CD14-positive monocyte (primary cell): ENCODE data around the gene CACNA1C. TPM values are rescaled to one million over a fixed set of nuclear protein-coding genes. Genes with fewer than 3 reads are reported as not detected.

Source experiments
- DNase-seq, 3 donors: peaks; one replicate each; pipeline ENCODE4 v3.0.0-alpha.2; 2011 to 2022
- H2AFZ ChIP-seq: 2 replicates; pipeline ENCODE4 v1.6.0; 2012; ENCODE audit warnings: mild to moderate bottlenecking, low read depth, low read length, inconsistent platforms; ENCODE audit not compliant: insufficient read depth, poor library complexity, severe bottlenecking
- H3K27ac ChIP-seq, 2 donors: 1 replicate in 1 of 2; 2 replicates in 1 of 2; pipeline ENCODE4 v1.5.1; 2012 to 2013; ENCODE audit warnings: low read length in 2 of 2, control low read depth in 1 of 2, inconsistent platforms in 1 of 2, low read depth in 1 of 2, mild to moderate bottlenecking in 1 of 2
- H3K27me3 ChIP-seq, 2 donors: one replicate each; pipeline versions ENCODE4 v1.6.0 to v1.6.1; 2011 to 2013; ENCODE audit warnings: low read length in 2 of 2; ENCODE audit not compliant: control insufficient read depth in 2 of 2, insufficient read depth in 2 of 2
- H3K36me3 ChIP-seq, 2 donors: replicated peaks in 1 of 2; 1 replicate in 1 of 2; 2 replicates in 1 of 2; pipeline versions ENCODE4 v1.5.1 to v1.6.1; 2012 to 2013; ENCODE audit warnings: low read length in 2 of 2, control low read depth in 1 of 2, inconsistent platforms in 1 of 2, mild to moderate bottlenecking in 1 of 2; ENCODE audit not compliant: insufficient read depth in 2 of 2, control insufficient read depth in 1 of 2
- H3K4me1 ChIP-seq, 2 donors: 1 replicate in 1 of 2; 2 replicates in 1 of 2; pipeline versions ENCODE4 v1.5.1 to v1.6.1; 2012 to 2013; ENCODE audit warnings: low read length in 2 of 2, control low read depth in 1 of 2, inconsistent platforms in 1 of 2, mild to moderate bottlenecking in 1 of 2, moderate library complexity in 1 of 2; ENCODE audit not compliant: insufficient read depth in 2 of 2, control insufficient read depth in 1 of 2
- H3K4me2 ChIP-seq: replicated peaks from 2 replicates; pipeline ENCODE3; 2012; ENCODE audit warnings: low read length, moderate library complexity, mild to moderate bottlenecking; ENCODE audit not compliant: poor library complexity, severe bottlenecking; ENCODE audit errors: extremely low read depth
- H3K4me3 ChIP-seq, 3 experiments: fragments of 200-600 bp in 1 of 3; sonication (generic) in 1 of 3; replicated peaks in 1 of 3; 1 replicate in 2 of 3; 2 replicates in 1 of 3; pipeline ENCODE4 v1.5.1; 2011 to 2013; ENCODE audit warnings: low read length in 3 of 3, mild to moderate bottlenecking in 3 of 3, control low read depth in 2 of 3, low read depth in 2 of 3, inconsistent platforms in 1 of 3, moderate library complexity in 1 of 3
- H3K79me2 ChIP-seq: 2 replicates; pipeline ENCODE4 v1.6.0; 2012; ENCODE audit warnings: mild to moderate bottlenecking, control low read depth, inconsistent platforms, low read length, moderate library complexity; ENCODE audit not compliant: insufficient read depth
- H3K9ac ChIP-seq: 2 replicates; pipeline ENCODE4 v1.6.0; 2017; ENCODE audit warnings: low read length, mild to moderate bottlenecking; ENCODE audit not compliant: insufficient read depth, poor library complexity, severe bottlenecking
- H3K9me3 ChIP-seq, 2 donors: replicated peaks in 1 of 2; 1 replicate in 1 of 2; 2 replicates in 1 of 2; pipeline versions ENCODE4 v1.5.1 to v1.6.1; 2012 to 2013; ENCODE audit warnings: low read length in 2 of 2, control low read depth in 1 of 2; ENCODE audit not compliant: control insufficient read depth in 1 of 2, insufficient read depth in 1 of 2
- H4K20me1 ChIP-seq: 2 replicates; pipeline ENCODE4 v1.6.0; 2012; ENCODE audit warnings: mild to moderate bottlenecking, low read length, control low read depth, moderate library complexity; ENCODE audit not compliant: insufficient read depth
- H3K27ac Mint-ChIP-seq, 7 donors: one replicate each; pipeline ENCODE4 v1.8.0; 2020; ENCODE audit warnings: mild to moderate bottlenecking in 7 of 7, mixed read lengths in 7 of 7, moderate library complexity in 6 of 7, inconsistent platforms in 2 of 7
- H3K27me3 Mint-ChIP-seq, 3 donors: one replicate each; pipeline ENCODE4 v1.8.0; 2021 to 2022; ENCODE audit warnings: low read depth in 3 of 3, mild to moderate bottlenecking in 3 of 3, mixed read lengths in 3 of 3, moderate library complexity in 3 of 3, inconsistent platforms in 1 of 3
- H3K36me3 Mint-ChIP-seq, 2 donors: one replicate each; pipeline ENCODE4 v1.8.0; 2020; ENCODE audit warnings: mixed read lengths in 2 of 2, inconsistent platforms in 1 of 2, mild to moderate bottlenecking in 1 of 2
- H3K4me1 Mint-ChIP-seq: one replicate; pipeline ENCODE4 v1.8.0; 2020; ENCODE audit warnings: mild to moderate bottlenecking, mixed read lengths
- H3K4me3 Mint-ChIP-seq, 2 donors: one replicate each; pipeline ENCODE4 v1.8.0; 2020; ENCODE audit warnings: mild to moderate bottlenecking in 2 of 2, mixed read lengths in 2 of 2, moderate library complexity in 1 of 2
- H3K9me3 Mint-ChIP-seq, 7 donors: one replicate each; pipeline ENCODE4 v1.8.0; 2020 to 2022; ENCODE audit warnings: mixed read lengths in 7 of 7, mild to moderate bottlenecking in 6 of 7, moderate library complexity in 6 of 7, inconsistent platforms in 2 of 7
- CTCF ChIP-seq: fragments of 200-600 bp; IDR thresholded peaks from one replicate; pipeline ENCODE4 v1.8.0; 2022; ENCODE audit warnings: antibody characterized with exemption, mild to moderate bottlenecking
- WGBS: methylation state at CpG from one replicate; pipeline ENCODE4 v1.1.5; 2013; ENCODE audit warnings: missing lambda C conversion rate; ENCODE audit not compliant: insufficient coverage; 5-methylcytosine and 5-hydroxymethylcytosine counted together
- intact Hi-C, 2 donors: fragments of 100-400 bp; cut with micrococcal nuclease; formaldehyde crosslinking; loops; one replicate each; pipeline versions ENCODE4 v1.15.0 to v1.15.1; 2023
- polyA plus RNA-seq, 3 donors: library from polyadenylated mRNA; depleted of rRNA in 1 of 3; unstranded in 2 of 3; stranded (reverse) in 1 of 3; fragments of 300-500 nt in 2 of 3; fragments of >200 nt in 1 of 3; fragmentation: Illumina TruSeq in 2 of 3; gene quantifications; 1 replicate in 2 of 3; 2 replicates in 1 of 3; pipeline ENCODE4 v1.2.3, GENCODE V29; 2012 to 2021

Gene CACNA1C
- polyA plus RNA-seq, 3 donors, result not detected

GRCh38 chr12:2318286-2318685 is 265.5 kb downstream of the CACNA1C start:
- peaks cover 0 to 2% (median 0%) of the 10 kb centered on the region in 3 donors for H3K27me3 Mint-ChIP-seq
- peaks cover 21% of the 10 kb centered on the region for H3K4me1 Mint-ChIP-seq
- Histone ChIP-seq H3K36me3 (no peaks in the 10 kb centered on the region), H4K20me1 (no peaks in the 10 kb centered on the region), H2AFZ (no peak overlapping the region), H3K27me3 (no peaks in the 10 kb centered on the region), H3K9ac (no peak overlapping the region), H3K27ac (no peak overlapping the region), H3K4me1 (peaks cover 11 to 12% of the 10 kb centered on the region in 2 donors), H3K4me2 (no peak overlapping the region), H3K4me3 (no peak overlapping the region), H3K9me3 (no peaks in the 10 kb centered on the region), H3K79me2 (no peaks in the 10 kb centered on the region)
- H3K4me3 Mint-ChIP-seq, result no peak overlapping the region
- no peak for TF ChIP-seq CTCF
- 76% methylated on average over 5 of the region's 8 CpGs for WGBS
- no peaks in the 10 kb centered on the region for H3K36me3 Mint-ChIP-seq
- H3K9me3 Mint-ChIP-seq, result peaks cover 0 to 2% (median 0%) of the 10 kb centered on the region in 7 donors
- intact Hi-C loops, result no loop called here
- H3K27ac Mint-ChIP-seq, result no peak overlapping the region
- no peak for DNase-seq

GRCh38 chr12:2319136-2319535 is 266.3 kb downstream of the CACNA1C start:
- Mint-ChIP-seq H3K36me3 (no peaks in the 10 kb centered on the region), H3K27me3 (peaks cover 0 to 2% (median 0%) of the 10 kb centered on the region in 3 donors), H3K27ac (no peak overlapping the region), H3K4me1 (peaks cover 29% of the 10 kb centered on the region), H3K4me3 (no peak overlapping the region), H3K9me3 (peaks cover 0 to 2% (median 0%) of the 10 kb centered on the region in 7 donors)
- no peak overlapping the region for H2AFZ ChIP-seq
- no peak for DNase-seq
- WGBS, result 98% methylated on average over 11 of the region's 14 CpGs
- H3K4me1 ChIP-seq, result peaks cover 20 to 21% of the 10 kb centered on the region in 2 donors
- H3K9ac ChIP-seq, result no peak overlapping the region
- H4K20me1 ChIP-seq, result no peaks in the 10 kb centered on the region
- no peak overlapping the region for H3K4me2 ChIP-seq
- no peaks in the 10 kb centered on the region for H3K79me2 ChIP-seq
- H3K4me3 ChIP-seq, result no peak overlapping the region
- no peaks in the 10 kb centered on the region for H3K27me3 ChIP-seq
- intact Hi-C loops, result no loop called here
- no peak for TF ChIP-seq CTCF
- H3K27ac ChIP-seq, result no peak overlapping the region
- no peaks in the 10 kb centered on the region for H3K36me3 ChIP-seq
- H3K9me3 ChIP-seq, result no peaks in the 10 kb centered on the region
